MCF 10A (cell line): ENCODE data around the gene CIB4. TPM values are rescaled to one million over a fixed set of nuclear protein-coding genes. Genes with fewer than 3 reads are reported as not detected.

Source experiments
- BruUV-seq: library from RNA; stranded (reverse); fragments of 400-500 nt; replicated peaks from 2 replicates; lab custom pipeline; 2021; lab: Mats Ljungman, UMichigan
- CTCF ChIA-PET: fragments of 300-600 bp; sonication (Branson Sonifier 250); formaldehyde crosslinking; extraction: SDS; loops from one replicate; lab custom pipeline; 2021; ENCODE audit warnings: antibody characterized with exemption, inconsistent platforms; lab: Yijun Ruan, JAX
- POLR2A ChIA-PET: fragments of 300-600, 350-650 bp; sonication (Branson Sonifier 250); formaldehyde crosslinking; extraction: SDS; loops from one replicate; lab custom pipeline; 2020; ENCODE audit warnings: antibody characterized with exemption, inconsistent platforms; lab: Yijun Ruan, JAX
- DNase-seq: peaks from one replicate; pipeline ENCODE4 v3.0.0-alpha.2; 2018; ENCODE audit not compliant: unreplicated experiment
- H3K27ac Mint-ChIP-seq: one replicate; pipeline ENCODE4 v1.8.0; 2022; ENCODE audit warnings: mild to moderate bottlenecking, low read depth, mixed read lengths; ENCODE audit not compliant: unreplicated experiment
- H3K27me3 Mint-ChIP-seq: one replicate; pipeline ENCODE4 v1.8.0; 2022; ENCODE audit warnings: mixed read lengths; ENCODE audit not compliant: insufficient read depth, unreplicated experiment
- H3K36me3 Mint-ChIP-seq: one replicate; pipeline ENCODE4 v1.8.0; 2022; ENCODE audit warnings: mild to moderate bottlenecking, moderate library complexity, mixed read lengths; ENCODE audit not compliant: insufficient read depth, unreplicated experiment
- H3K4me1 Mint-ChIP-seq: one replicate; pipeline ENCODE4 v1.8.0; 2022; ENCODE audit warnings: mixed read lengths; ENCODE audit not compliant: insufficient read depth, unreplicated experiment
- H3K4me3 Mint-ChIP-seq: one replicate; pipeline ENCODE4 v1.8.0; 2022; ENCODE audit warnings: mild to moderate bottlenecking, moderate library complexity, mixed read lengths; ENCODE audit not compliant: unreplicated experiment
- H3K9me3 Mint-ChIP-seq: one replicate; pipeline ENCODE4 v1.8.0; 2022; ENCODE audit warnings: mixed read lengths; ENCODE audit not compliant: unreplicated experiment
- CTCF ChIP-seq: fragments of 200-600 bp; IDR thresholded peaks from one replicate; pipeline ENCODE4 v1.8.0; 2022; ENCODE audit warnings: antibody characterized with exemption, mild to moderate bottlenecking; ENCODE audit not compliant: unreplicated experiment
- intact Hi-C: fragments of 100-400 bp; cut with micrococcal nuclease; formaldehyde crosslinking; loops from 2 replicates; pipeline ENCODE4 v1.14.1; 2022
- total RNA-seq: library from RNA; stranded (reverse); gene quantifications from 2 replicates; pipeline ENCODE4 v1.2.3, GENCODE V29; 2022

CIB4 gene
- total RNA-seq, 1 experiment from 2014 or later = not detected

GRCh38 chr2:26555246-26556133 is 85.7 kb downstream of the CIB4 start:
- no peaks in the 10 kb centered on the region for H3K36me3 Mint-ChIP-seq
- ChIA-PET CTCF (interaction anchor here (0.6 to 1.0 kb wide), 3 partner anchors 22 to 46 kb away, joined by 3 to 5 read pairs (median 3); no protein-coding TSS in a partner anchor), POLR2A (interaction anchor here (0.5 kb wide), 1 partner anchor 44 kb away, joined by 3 read pairs; no protein-coding TSS in a partner anchor)
- H3K4me1 Mint-ChIP-seq = no peaks in the 10 kb centered on the region
- no TSS peak for BruUV-seq
- no peak overlapping the region for H3K4me3 Mint-ChIP-seq
- intact Hi-C loops = no loop called here
- H3K9me3 Mint-ChIP-seq = no peaks in the 10 kb centered on the region
- DNase-seq = peak; percentile 16
- peaks cover 92% of the 10 kb centered on the region for H3K27me3 Mint-ChIP-seq
- no peak overlapping the region for H3K27ac Mint-ChIP-seq
- TF ChIP-seq CTCF = peak; percentile 11

- peaks cover 78% of the 10 kb centered on the region for H3K27me3 Mint-ChIP-seq
- no peak overlapping the region for H3K27ac Mint-ChIP-seq
- no peak for DNase-seq
- BruUV-seq = no TSS peak
- H3K4me1 Mint-ChIP-seq = no peaks in the 10 kb centered on the region
- intact Hi-C loops = no loop called here
- no peak for TF ChIP-seq CTCF
- H3K4me3 Mint-ChIP-seq = no peak overlapping the region
- CTCF ChIA-PET = interaction anchor here (1.0 kb wide), 1 partner anchor 192 kb away, joined by 3 read pairs; no protein-coding TSS in a partner anchor
- H3K36me3 Mint-ChIP-seq = no peaks in the 10 kb centered on the region
- no peaks in the 10 kb centered on the region for H3K9me3 Mint-ChIP-seq
- POLR2A ChIA-PET = no interaction called here
Measured at GRCh38 chr2:26552641-26553374, 88.4 kb downstream of the CIB4 start.

- H3K36me3 Mint-ChIP-seq = no peaks in the 10 kb centered on the region
- no peaks in the 10 kb centered on the region for H3K9me3 Mint-ChIP-seq
- ChIA-PET POLR2A (no interaction called here), CTCF (interaction anchor here (1.7 kb wide), 1 partner anchor 27 kb away, joined by 10 read pairs; no protein-coding TSS in a partner anchor)
- no peak for TF ChIP-seq CTCF
- DNase-seq = no peak
- peaks cover 83% of the 10 kb centered on the region for H3K27me3 Mint-ChIP-seq
- no peak overlapping the region for H3K4me3 Mint-ChIP-seq
- H3K4me1 Mint-ChIP-seq = no peaks in the 10 kb centered on the region
- H3K27ac Mint-ChIP-seq = no peak overlapping the region
- BruUV-seq = no TSS peak
- intact Hi-C loops = no loop called here
Measured at GRCh38 chr2:26550276-26551015, 90.7 kb downstream of the CIB4 start.
